GM12878 (cell line): ENCODE results near the gene PCGF6. TPM values are rescaled to one million over a fixed set of nuclear protein-coding genes. Genes with fewer than 3 reads are reported as not detected.

Source experiments
- HCFC1 ChIP-seq: fragments of 150-350 bp; IDR thresholded peaks from 2 replicates; pipeline ENCODE4 v1.6.1; 2014; ENCODE audit warnings: low read length
- HDAC6 ChIP-seq: fragments of 200-600 bp; sonication (generic); IDR thresholded peaks from one replicate; pipeline ENCODE4 v1.8.0; 2017; ENCODE audit warnings: antibody characterized with exemption; ENCODE audit not compliant: unreplicated experiment
- MTA2 ChIP-seq: fragments of 450-650 bp; IDR thresholded peaks from 2 replicates; pipeline ENCODE4 v1.6.1; 2016; ENCODE audit warnings: low read depth, mild to moderate bottlenecking, moderate library complexity
- NFYA ChIP-seq: IDR thresholded peaks from 2 replicates; pipeline ENCODE4 v1.6.1; 2011; ENCODE audit warnings: low read depth, mild to moderate bottlenecking, low read length, improper control_type of control experiment, borderline replicate concordance
- NR2C2 ChIP-seq: IDR thresholded peaks from 2 replicates; pipeline ENCODE4 v1.6.1; 2011; ENCODE audit warnings: borderline replicate concordance, low read depth; ENCODE audit not compliant: control insufficient read depth, insufficient read length
- PML ChIP-seq: IDR thresholded peaks from 2 replicates; pipeline ENCODE4 v1.6.1; 2012; ENCODE audit warnings: low read length, inconsistent platforms
- RAD51 ChIP-seq: fragments of 450-650 bp; IDR thresholded peaks from 2 replicates; pipeline ENCODE4 v1.6.1; 2016; ENCODE audit warnings: moderate library complexity, mild to moderate bottlenecking, inconsistent platforms
- RBBP5 ChIP-seq: fragments of 200-600 bp; sonication (generic); conservative IDR thresholded peaks from 2 replicates; pipeline ENCODE4 v1.6.1; 2016
- RUNX3 ChIP-seq: IDR thresholded peaks from 2 replicates; pipeline ENCODE4 v1.6.1; 2012; ENCODE audit warnings: low read length, inconsistent platforms
- SMAD5 ChIP-seq: IDR thresholded peaks from 2 replicates; pipeline ENCODE4 v1.6.1; 2016; ENCODE audit warnings: antibody characterized with exemption, low read depth
- STAT1 ChIP-seq: fragments of 450-650 bp; conservative IDR thresholded peaks from 2 replicates; pipeline ENCODE4 v1.6.1; 2014; ENCODE audit warnings: antibody characterized with exemption, mild to moderate bottlenecking
- STAT3 ChIP-seq: IDR thresholded peaks from 2 replicates; pipeline ENCODE4 v1.6.1; 2011; ENCODE audit warnings: low read depth, low read length, improper control_type of control experiment
- ZNF384 ChIP-seq: IDR thresholded peaks from 2 replicates; pipeline ENCODE4 v1.6.1; 2012; ENCODE audit warnings: low read depth, mild to moderate bottlenecking, low read length, improper control_type of control experiment, borderline replicate concordance
- polyA plus RNA-seq, 11 experiments: library from polyadenylated mRNA; depleted of rRNA in 4 of 11; unstranded in 6 of 11; stranded (reverse) in 5 of 11; fragments of >200 nt; fragmentation: Nextera tagmentation in 4 of 11; fragmentation: Illumina TruSeq in 1 of 11; extraction: Ambion mirVana in 4 of 11; extraction: Trizol in 1 of 11; gene quantifications; 1 replicate in 1 of 11; 2 replicates in 10 of 11; pipeline versions ENCODE4 v1.2.1 to v1.2.3, GENCODE V29; 2011 to 2016; ENCODE audit warnings: inconsistent platforms in 2 of 11, missing spikeins in 2 of 11, low read depth in 1 of 11
- total RNA-seq, 4 experiments: library from RNA; depleted of rRNA in 3 of 4; stranded (reverse); fragments of >200 nt in 3 of 4; fragmentation: Illumina TruSeq in 1 of 4; extraction: Trizol in 1 of 4; gene quantifications; 2 replicates each; pipeline versions ENCODE4 v1.2.1 to v1.2.3, GENCODE V29; 2013 to 2021
- TF ChIP-seq, protein P1 (sequence below): fragments of 450-650 bp; IDR thresholded peaks from 2 replicates; pipeline ENCODE4 v1.6.1; 2016; ENCODE audit warnings: mild to moderate bottlenecking
- TF ChIP-seq, protein P2 (sequence below): IDR thresholded peaks from 2 replicates; pipeline ENCODE4 v1.6.1; 2011; ENCODE audit warnings: low read depth, mild to moderate bottlenecking, low read length, moderate library complexity, borderline replicate concordance; ENCODE audit errors: extremely low read depth
- TF ChIP-seq, protein P3 (sequence below): fragments of 450-650 bp; IDR thresholded peaks from 2 replicates; pipeline ENCODE4 v1.6.1; 2016; ENCODE audit warnings: mild to moderate bottlenecking, moderate library complexity, borderline replicate concordance
- TF ChIP-seq, protein P4 (sequence below): fragments of 450-650 bp; formaldehyde crosslinking; IDR thresholded peaks from 2 replicates; pipeline ENCODE4 v1.4.0; 2022; ENCODE audit warnings: mild to moderate bottlenecking, moderate library complexity
- TF ChIP-seq, protein P5 (sequence below): IDR thresholded peaks from 2 replicates; pipeline ENCODE4 v1.6.1; 2012; ENCODE audit warnings: mild to moderate bottlenecking, low read depth, low read length

Gene PCGF6
- total and polyA plus RNA-seq, 10 of the 15 experiments (the other 5 are each of a cell fraction or from before 2014, with no cell fraction given): 6.5 to 19.1 (median 12.7) TPM

DNA sequence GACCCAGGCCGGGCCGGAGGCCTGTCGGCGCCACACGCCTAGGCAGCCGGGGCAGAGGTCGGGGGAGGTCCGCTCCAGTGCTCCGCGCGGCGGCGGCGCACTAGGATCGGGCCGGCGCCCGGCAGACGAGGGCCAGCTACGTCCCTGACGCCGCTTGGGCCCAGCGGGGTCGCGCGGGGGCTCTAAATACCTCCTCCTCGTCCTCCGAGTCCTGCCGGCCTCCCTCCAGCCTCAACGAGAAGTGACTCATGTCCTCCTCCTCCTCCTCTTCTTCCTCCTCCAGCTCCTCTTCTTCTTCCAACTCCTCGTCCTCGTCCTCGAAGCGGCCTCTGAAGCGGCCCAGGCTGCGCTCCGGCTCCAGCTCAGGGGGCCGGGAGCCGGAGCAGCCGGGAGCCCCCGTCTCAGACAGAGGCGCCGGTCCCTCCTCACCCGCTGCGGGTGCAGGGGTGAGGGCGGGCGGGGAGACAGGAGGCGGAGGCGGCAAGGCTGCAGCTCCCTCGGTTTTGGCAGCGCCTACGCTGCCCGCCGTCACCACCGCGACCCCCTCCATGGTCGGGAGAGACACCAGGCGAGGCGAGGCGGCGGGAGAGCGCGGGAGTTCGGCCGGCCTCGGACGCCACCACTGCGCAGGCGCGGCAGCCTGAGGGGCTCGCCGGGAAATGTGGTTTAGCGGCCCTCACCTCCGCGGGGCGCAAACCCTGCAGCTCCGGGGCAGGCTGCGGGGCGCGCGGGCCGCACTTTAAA lies at the start of gene PCGF6 (continued):
- TF ChIP-seq, protein P1, sequence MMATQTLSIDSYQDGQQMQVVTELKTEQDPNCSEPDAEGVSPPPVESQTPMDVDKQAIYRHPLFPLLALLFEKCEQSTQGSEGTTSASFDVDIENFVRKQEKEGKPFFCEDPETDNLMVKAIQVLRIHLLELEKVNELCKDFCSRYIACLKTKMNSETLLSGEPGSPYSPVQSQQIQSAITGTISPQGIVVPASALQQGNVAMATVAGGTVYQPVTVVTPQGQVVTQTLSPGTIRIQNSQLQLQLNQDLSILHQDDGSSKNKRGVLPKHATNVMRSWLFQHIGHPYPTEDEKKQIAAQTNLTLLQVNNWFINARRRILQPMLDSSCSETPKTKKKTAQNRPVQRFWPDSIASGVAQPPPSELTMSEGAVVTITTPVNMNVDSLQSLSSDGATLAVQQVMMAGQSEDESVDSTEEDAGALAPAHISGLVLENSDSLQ: no peak
- TF ChIP-seq, protein P2, sequence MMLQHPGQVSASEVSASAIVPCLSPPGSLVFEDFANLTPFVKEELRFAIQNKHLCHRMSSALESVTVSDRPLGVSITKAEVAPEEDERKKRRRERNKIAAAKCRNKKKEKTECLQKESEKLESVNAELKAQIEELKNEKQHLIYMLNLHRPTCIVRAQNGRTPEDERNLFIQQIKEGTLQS: no peak
- TF ChIP-seq SMAD5 (no peak), HDAC6 (no peak), STAT3 (no peak), RBBP5 (no peak), PML (no peak), RAD51 (no peak), MTA2 (no peak), HCFC1 (peak; percentile 82), NFYA (no peak), RUNX3 (peak; percentile 78), NR2C2 (no peak), ZNF384 (no peak), STAT1 (no peak)
- TF ChIP-seq, protein P3, sequence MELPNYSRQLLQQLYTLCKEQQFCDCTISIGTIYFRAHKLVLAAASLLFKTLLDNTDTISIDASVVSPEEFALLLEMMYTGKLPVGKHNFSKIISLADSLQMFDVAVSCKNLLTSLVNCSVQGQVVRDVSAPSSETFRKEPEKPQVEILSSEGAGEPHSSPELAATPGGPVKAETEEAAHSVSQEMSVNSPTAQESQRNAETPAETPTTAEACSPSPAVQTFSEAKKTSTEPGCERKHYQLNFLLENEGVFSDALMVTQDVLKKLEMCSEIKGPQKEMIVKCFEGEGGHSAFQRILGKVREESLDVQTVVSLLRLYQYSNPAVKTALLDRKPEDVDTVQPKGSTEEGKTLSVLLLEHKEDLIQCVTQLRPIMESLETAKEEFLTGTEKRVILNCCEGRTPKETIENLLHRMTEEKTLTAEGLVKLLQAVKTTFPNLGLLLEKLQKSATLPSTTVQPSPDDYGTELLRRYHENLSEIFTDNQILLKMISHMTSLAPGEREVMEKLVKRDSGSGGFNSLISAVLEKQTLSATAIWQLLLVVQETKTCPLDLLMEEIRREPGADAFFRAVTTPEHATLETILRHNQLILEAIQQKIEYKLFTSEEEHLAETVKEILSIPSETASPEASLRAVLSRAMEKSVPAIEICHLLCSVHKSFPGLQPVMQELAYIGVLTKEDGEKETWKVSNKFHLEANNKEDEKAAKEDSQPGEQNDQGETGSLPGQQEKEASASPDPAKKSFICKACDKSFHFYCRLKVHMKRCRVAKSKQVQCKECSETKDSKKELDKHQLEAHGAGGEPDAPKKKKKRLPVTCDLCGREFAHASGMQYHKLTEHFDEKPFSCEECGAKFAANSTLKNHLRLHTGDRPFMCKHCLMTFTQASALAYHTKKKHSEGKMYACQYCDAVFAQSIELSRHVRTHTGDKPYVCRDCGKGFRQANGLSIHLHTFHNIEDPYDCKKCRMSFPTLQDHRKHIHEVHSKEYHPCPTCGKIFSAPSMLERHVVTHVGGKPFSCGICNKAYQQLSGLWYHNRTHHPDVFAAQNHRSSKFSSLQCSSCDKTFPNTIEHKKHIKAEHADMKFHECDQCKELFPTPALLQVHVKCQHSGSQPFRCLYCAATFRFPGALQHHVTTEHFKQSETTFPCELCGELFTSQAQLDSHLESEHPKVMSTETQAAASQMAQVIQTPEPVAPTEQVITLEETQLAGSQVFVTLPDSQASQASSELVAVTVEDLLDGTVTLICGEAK: no peak
- TF ChIP-seq, protein P4, sequence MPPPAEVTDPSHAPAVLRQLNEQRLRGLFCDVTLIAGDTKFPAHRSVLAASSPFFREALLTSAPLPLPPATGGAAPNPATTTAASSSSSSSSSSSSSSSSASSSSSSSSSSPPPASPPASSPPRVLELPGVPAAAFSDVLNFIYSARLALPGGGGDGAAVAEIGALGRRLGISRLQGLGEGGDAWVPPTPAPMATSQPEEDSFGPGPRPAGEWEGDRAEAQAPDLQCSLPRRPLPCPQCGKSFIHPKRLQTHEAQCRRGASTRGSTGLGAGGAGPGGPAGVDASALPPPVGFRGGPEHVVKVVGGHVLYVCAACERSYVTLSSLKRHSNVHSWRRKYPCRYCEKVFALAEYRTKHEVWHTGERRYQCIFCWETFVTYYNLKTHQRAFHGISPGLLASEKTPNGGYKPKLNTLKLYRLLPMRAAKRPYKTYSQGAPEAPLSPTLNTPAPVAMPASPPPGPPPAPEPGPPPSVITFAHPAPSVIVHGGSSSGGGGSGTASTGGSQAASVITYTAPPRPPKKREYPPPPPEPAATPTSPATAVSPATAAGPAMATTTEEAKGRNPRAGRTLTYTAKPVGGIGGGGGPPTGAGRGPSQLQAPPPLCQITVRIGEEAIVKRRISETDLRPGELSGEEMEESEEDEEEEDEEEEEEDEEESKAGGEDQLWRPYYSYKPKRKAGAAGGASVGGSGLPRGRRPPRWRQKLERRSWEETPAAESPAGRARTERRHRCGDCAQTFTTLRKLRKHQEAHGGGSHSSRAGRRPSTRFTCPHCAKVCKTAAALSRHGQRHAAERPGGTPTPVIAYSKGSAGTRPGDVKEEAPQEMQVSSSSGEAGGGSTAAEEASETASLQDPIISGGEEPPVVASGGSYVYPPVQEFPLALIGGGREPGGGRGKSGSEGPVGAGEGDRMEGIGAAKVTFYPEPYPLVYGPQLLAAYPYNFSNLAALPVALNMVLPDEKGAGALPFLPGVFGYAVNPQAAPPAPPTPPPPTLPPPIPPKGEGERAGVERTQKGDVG (CRISPR knock-in tag): no peak
- TF ChIP-seq, protein P5, sequence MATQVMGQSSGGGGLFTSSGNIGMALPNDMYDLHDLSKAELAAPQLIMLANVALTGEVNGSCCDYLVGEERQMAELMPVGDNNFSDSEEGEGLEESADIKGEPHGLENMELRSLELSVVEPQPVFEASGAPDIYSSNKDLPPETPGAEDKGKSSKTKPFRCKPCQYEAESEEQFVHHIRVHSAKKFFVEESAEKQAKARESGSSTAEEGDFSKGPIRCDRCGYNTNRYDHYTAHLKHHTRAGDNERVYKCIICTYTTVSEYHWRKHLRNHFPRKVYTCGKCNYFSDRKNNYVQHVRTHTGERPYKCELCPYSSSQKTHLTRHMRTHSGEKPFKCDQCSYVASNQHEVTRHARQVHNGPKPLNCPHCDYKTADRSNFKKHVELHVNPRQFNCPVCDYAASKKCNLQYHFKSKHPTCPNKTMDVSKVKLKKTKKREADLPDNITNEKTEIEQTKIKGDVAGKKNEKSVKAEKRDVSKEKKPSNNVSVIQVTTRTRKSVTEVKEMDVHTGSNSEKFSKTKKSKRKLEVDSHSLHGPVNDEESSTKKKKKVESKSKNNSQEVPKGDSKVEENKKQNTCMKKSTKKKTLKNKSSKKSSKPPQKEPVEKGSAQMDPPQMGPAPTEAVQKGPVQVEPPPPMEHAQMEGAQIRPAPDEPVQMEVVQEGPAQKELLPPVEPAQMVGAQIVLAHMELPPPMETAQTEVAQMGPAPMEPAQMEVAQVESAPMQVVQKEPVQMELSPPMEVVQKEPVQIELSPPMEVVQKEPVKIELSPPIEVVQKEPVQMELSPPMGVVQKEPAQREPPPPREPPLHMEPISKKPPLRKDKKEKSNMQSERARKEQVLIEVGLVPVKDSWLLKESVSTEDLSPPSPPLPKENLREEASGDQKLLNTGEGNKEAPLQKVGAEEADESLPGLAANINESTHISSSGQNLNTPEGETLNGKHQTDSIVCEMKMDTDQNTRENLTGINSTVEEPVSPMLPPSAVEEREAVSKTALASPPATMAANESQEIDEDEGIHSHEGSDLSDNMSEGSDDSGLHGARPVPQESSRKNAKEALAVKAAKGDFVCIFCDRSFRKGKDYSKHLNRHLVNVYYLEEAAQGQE: no peak
